HCT116 (cell line): ENCODE results near the gene FLT3. TPM values are rescaled to one million over a fixed set of nuclear protein-coding genes. Genes with fewer than 3 reads are reported as not detected.

ENCODE experiments used
- ATAC-seq: fragments of 200-7000 bp; cut with Tn5 transposase; 2 replicates; pipeline ENCODE4 v1.9.1; 2020; ENCODE audit warnings: mild to moderate bottlenecking, moderate library complexity
- BruUV-seq: library from RNA; stranded (reverse); fragments of 400-500 nt; replicated peaks from 2 replicates; lab custom pipeline; 2021; lab: Mats Ljungman, UMichigan
- CTCF ChIA-PET: fragments of 300-600 bp; sonication (Branson Sonifier 250); formaldehyde crosslinking; loops from one replicate; lab custom pipeline; 2021; ENCODE audit warnings: antibody characterized with exemption; lab: Charles Lee
- POLR2A ChIA-PET: fragments of 300-600, 350-600 bp; sonication (Branson Sonifier 250); formaldehyde crosslinking; loops from one replicate; lab custom pipeline; 2021; ENCODE audit warnings: antibody characterized with exemption; lab: Charles Lee
- RAD21 ChIA-PET, 2 experiments: fragments of 300-600 bp; sonication (Branson Sonifier 250); formaldehyde crosslinking; loops; one replicate each; lab custom pipeline; 2023; ENCODE audit warnings: low total read pairs in 2 of 2; ENCODE audit not compliant: uncharacterized antibody in 2 of 2, unreplicated experiment in 2 of 2, low non-redundant PET in 1 of 2; lab: Charles Lee
- DNase-seq: peaks from one replicate; pipeline ENCODE4 v3.0.0-alpha.2; 2010; ENCODE audit warnings: low read depth, low spot score
- H2AFZ ChIP-seq: fragments of 200-600 bp; shearing (Covaris generic), sonication (generic); 2 replicates; pipeline ENCODE4 v1.6.1; 2017; ENCODE audit warnings: low read depth, mixed run types, mixed read lengths, antibody characterized with exemption, low read length; ENCODE audit not compliant: poor library complexity, severe bottlenecking
- H3K27ac ChIP-seq: 2 replicates; pipeline ENCODE4 v1.5.1; 2012; ENCODE audit warnings: low read depth, low read length
- H3K27me3 ChIP-seq: fragments of 200-600 bp; sonication (generic); 2 replicates; pipeline ENCODE4 v1.6.1; 2016; ENCODE audit warnings: mixed run types, low read length, mixed read lengths; ENCODE audit not compliant: insufficient read depth
- H3K36me3 ChIP-seq, 2 experiments: fragments of 200-500 bp in 1 of 2; fragments of 200-600 bp in 1 of 2; sonication (Bioruptor generic) in 1 of 2; sonication (generic) in 1 of 2; 2 replicates each; pipeline versions ENCODE4 v1.5.1 to v1.6.1; 2014 to 2016; ENCODE audit warnings: low read length in 2 of 2, inconsistent platforms in 1 of 2, mixed read lengths in 1 of 2, mixed run types in 1 of 2; ENCODE audit not compliant: insufficient read depth in 2 of 2, control insufficient read depth in 1 of 2
- H3K4me1 ChIP-seq, 2 experiments: fragments of 200-600 bp in 1 of 2; sonication (generic) in 1 of 2; 2 replicates each; pipeline versions ENCODE4 v1.5.1 to v1.6.1; 2012 to 2017; ENCODE audit warnings: low read length in 2 of 2, inconsistent platforms in 1 of 2, mild to moderate bottlenecking in 1 of 2, mixed read lengths in 1 of 2, mixed run types in 1 of 2, moderate library complexity in 1 of 2; ENCODE audit not compliant: insufficient read depth in 2 of 2, control insufficient read depth in 1 of 2
- H3K4me2 ChIP-seq: fragments of 200-600 bp; sonication (generic); 2 replicates; pipeline ENCODE4 v1.6.1; 2017; ENCODE audit warnings: mixed run types, low read length, mixed read lengths
- H3K4me3 ChIP-seq, 2 experiments: fragments of 200-600 bp in 1 of 2; sonication (generic) in 1 of 2; replicated peaks in 1 of 2; 2 replicates each; pipeline ENCODE4 v1.5.1; 2011 to 2016; ENCODE audit warnings: low read length in 2 of 2, control low read depth in 1 of 2, low read depth in 1 of 2, mild to moderate bottlenecking in 1 of 2, mixed read lengths in 1 of 2, mixed run types in 1 of 2
- H3K79me2 ChIP-seq: fragments of 200-600 bp; sonication (generic); 2 replicates; pipeline ENCODE4 v1.6.1; 2017; ENCODE audit warnings: mild to moderate bottlenecking, mixed run types, low read length, moderate library complexity, mixed read lengths; ENCODE audit not compliant: insufficient read depth
- H3K9ac ChIP-seq: fragments of 200-600 bp; sonication (generic); 2 replicates; pipeline ENCODE4 v1.6.1; 2016; ENCODE audit warnings: low read length, mixed read lengths
- H3K9me2 ChIP-seq: fragments of 200-600 bp; sonication (generic), shearing (Covaris generic); 2 replicates; pipeline ENCODE4 v1.6.1; 2017; ENCODE audit warnings: mixed run types, mild to moderate bottlenecking, moderate library complexity; ENCODE audit not compliant: insufficient read depth
- H3K9me3 ChIP-seq, 2 experiments: fragments of 200-500 bp in 1 of 2; fragments of 200-600 bp in 1 of 2; sonication (Bioruptor generic) in 1 of 2; sonication (generic) in 1 of 2; 2 replicates each; pipeline ENCODE4 v1.6.1; 2014 to 2017; ENCODE audit warnings: low read length in 2 of 2, mixed read lengths in 2 of 2, inconsistent platforms in 1 of 2, low read depth in 1 of 2, mild to moderate bottlenecking in 1 of 2, mixed run types in 1 of 2, moderate library complexity in 1 of 2; ENCODE audit not compliant: control insufficient read depth in 1 of 2, insufficient read depth in 1 of 2
- H4K20me1 ChIP-seq: fragments of 200-600 bp; sonication (generic), shearing (Covaris generic); 2 replicates; pipeline ENCODE4 v1.6.1; 2017; ENCODE audit warnings: mixed run types, mild to moderate bottlenecking, moderate library complexity; ENCODE audit not compliant: insufficient read depth
- ATF3 ChIP-seq: IDR thresholded peaks from 2 replicates; pipeline ENCODE4 v1.6.1; 2012
- CBX3 ChIP-seq: IDR thresholded peaks from 2 replicates; pipeline ENCODE4 v1.6.1; 2012; ENCODE audit warnings: low read depth
- CEBPB ChIP-seq: IDR thresholded peaks from 2 replicates; pipeline ENCODE4 v1.6.1; 2012; ENCODE audit warnings: low read depth
- CTCF ChIP-seq, 3 experiments: fragments of 200-600 bp in 1 of 3; sonication (generic) in 1 of 3; IDR thresholded peaks in 2 of 3; conservative IDR thresholded peaks in 1 of 3; 2 replicates each; pipeline ENCODE4 v1.5.1; 2012 to 2017; ENCODE audit warnings: low read depth in 2 of 3, low read length in 2 of 3, antibody characterized with exemption in 1 of 3, borderline replicate concordance in 1 of 3, control low read depth in 1 of 3, mild to moderate bottlenecking in 1 of 3, mixed read lengths in 1 of 3, mixed run types in 1 of 3, moderate library complexity in 1 of 3; ENCODE audit not compliant: insufficient read depth in 1 of 3
- EGR1 ChIP-seq: IDR thresholded peaks from 2 replicates; pipeline ENCODE4 v1.6.1; 2012; ENCODE audit warnings: low read depth
- EZH2phosphoT487 ChIP-seq: fragments of 200-600 bp; IDR thresholded peaks from 2 replicates; pipeline ENCODE4 v1.6.1; 2018; ENCODE audit warnings: antibody characterized with exemption, borderline replicate concordance
- RAD21 ChIP-seq: IDR thresholded peaks from 2 replicates; pipeline ENCODE4 v1.6.1; 2012; ENCODE audit warnings: low read depth, mild to moderate bottlenecking
- SP1 ChIP-seq: IDR thresholded peaks from 2 replicates; pipeline ENCODE4 v1.6.1; 2012; ENCODE audit warnings: low read depth
- SRF ChIP-seq: IDR thresholded peaks from 2 replicates; pipeline ENCODE4 v1.6.1; 2012; ENCODE audit warnings: low read depth
- ZBTB33 ChIP-seq: IDR thresholded peaks from 2 replicates; pipeline ENCODE4 v1.6.1; 2011; ENCODE audit warnings: mild to moderate bottlenecking, low read length, moderate library complexity; ENCODE audit not compliant: insufficient replicate concordance; ENCODE audit errors: extremely low read depth
- ZNF274 ChIP-seq: fragments of 200-500 bp; sonication (Bioruptor generic); IDR thresholded peaks from 2 replicates; pipeline ENCODE4 v1.6.1; 2014; ENCODE audit warnings: mild to moderate bottlenecking, low read depth, low read length, inconsistent platforms
- intact Hi-C: fragments of 100-400 bp; cut with micrococcal nuclease; formaldehyde crosslinking; loops from 2 replicates; pipeline ENCODE4 v1.10.0; 2022
- total RNA-seq: library from RNA; stranded (reverse); gene quantifications from one replicate; pipeline ENCODE4 v1.2.1, GENCODE V29; 2021; ENCODE audit not compliant: unreplicated experiment

FLT3 gene
- total RNA-seq, 1 experiment from 2014 or later = 0.17 TPM

GRCh38 chr13:27991881-27992280, 108.5 kb downstream of the FLT3 start:
- ChIA-PET RAD21 (no interaction called here), POLR2A (no interaction called here), CTCF (no interaction called here)
- Histone ChIP-seq H4K20me1 (no peaks in the 10 kb centered on the region), H3K4me3 (no peak overlapping the region), H3K27me3 (no peaks in the 10 kb centered on the region), H3K4me2 (no peak overlapping the region), H3K4me1 (no peaks in the 10 kb centered on the region), H3K79me2 (no peaks in the 10 kb centered on the region), H3K9ac (no peak overlapping the region), H2AFZ (no peak overlapping the region), H3K36me3 (no peaks in the 10 kb centered on the region), H3K9me2 (no peaks in the 10 kb centered on the region), H3K27ac (no peak overlapping the region), H3K9me3 (no peaks in the 10 kb centered on the region)
- DNase-seq = no peak
- BruUV-seq = no TSS peak
- intact Hi-C loops = loop anchor here (10.0 kb wide), 1 partner anchor 1047 kb away; no protein-coding TSS in a partner anchor
- TF ChIP-seq CEBPB (no peak), SP1 (no peak), EGR1 (no peak), ATF3 (no peak), ZBTB33 (no peak)
- no peak for ATAC-seq

GRCh38 chr13:27988520-27988919, 111.9 kb downstream of the FLT3 start, which contains the start of gene URAD:
Gene URAD (minus strand): TSS chr13:27988693. CDS start chr13:27988637, 56 bp downstream.
- POLR2A ChIA-PET = no interaction called here

More at GRCh38 chr13:27988520-27988919, 111.9 kb downstream of the FLT3 start, which contains the start of gene URAD:
- ChIA-PET CTCF (no interaction called here), RAD21 (no interaction called here)
- no peaks in the 10 kb centered on the region for H3K79me2 ChIP-seq
- H3K4me3 ChIP-seq = no peak within 1 kb of the TSS
- no peak for TF ChIP-seq RAD21
- no peak for TF ChIP-seq CEBPB
- no peak for TF ChIP-seq CTCF (IDR thresholded peaks at IDR 0.05 in 2 of 3, conservative IDR thresholded peaks at IDR 0.05 in 1 of 3; ENCODE audit: borderline replicate concordance in 1 of 3, insufficient read depth in 1 of 3, low read depth in 2 of 3, low read length in 2 of 3)
- no peak for TF ChIP-seq ATF3
- no peak for TF ChIP-seq CBX3
- no peak for TF ChIP-seq ZNF274
- TF ChIP-seq EZH2phosphoT487 = no peak
- TF ChIP-seq SRF = no peak
- no peak for TF ChIP-seq ZBTB33
- BruUV-seq = no TSS peak
- no peaks in the 10 kb centered on the region for H4K20me1 ChIP-seq
- DNase-seq (no peak), ATAC-seq (no peak)
- intact Hi-C loops = loop anchor here (10.0 kb wide), 2 partner anchors 454 to 1004 kb away; no protein-coding TSS in a partner anchor
- H2AFZ ChIP-seq = no peak within 1 kb of the TSS
- no peaks in the 10 kb centered on the region for H3K9me2 ChIP-seq
- H3K36me3 ChIP-seq = no peaks in the 10 kb centered on the region
- H3K9me3 ChIP-seq = no peaks in the 10 kb centered on the region
- no peaks in the 10 kb centered on the region for H3K27me3 ChIP-seq
- no peak within 1 kb of the TSS for H3K9ac ChIP-seq
- no peaks in the 10 kb centered on the region for H3K4me1 ChIP-seq
- no peak within 1 kb of the TSS for H3K27ac ChIP-seq
- no peak within 1 kb of the TSS for H3K4me2 ChIP-seq
